Coronary artery (tissue), 2 donors: ENCODE results near the gene SP1.

Experiments used
- DNase-seq: peaks from one replicate; pipeline ENCODE4 v3.0.0-alpha.2; 2017; ENCODE audit warnings: low spot score
- H3K27ac ChIP-seq, 2 donors: fragments of 200-600 bp; sonication (generic); one replicate each; pipeline ENCODE4 v1.5.1; 2016 to 2019
- H3K4me3 ChIP-seq: fragments of 200-600 bp; sonication (generic); 2 replicates; pipeline ENCODE4 v1.5.1; 2016; ENCODE audit warnings: mild to moderate bottlenecking, moderate library complexity
- CTCF ChIP-seq: fragments of 200-600 bp; sonication (generic); IDR thresholded peaks from one replicate; pipeline ENCODE4 v1.5.1; 2019; ENCODE audit warnings: antibody characterized with exemption

Gene SP1

GRCh38 chr12:53344824-53345485 is 35.0 kb upstream of the SP1 start:
- H3K4me3 ChIP-seq = peak overlapping the region; percentile 75
- peak; percentile 86 for TF ChIP-seq CTCF
- peak overlapping the region; percentile 80 to 88 for H3K27ac ChIP-seq
- peak; percentile 86 for DNase-seq

GRCh38 chr12:53345486-53346188 is 34.3 kb upstream of the SP1 start:
- peak overlapping the region; percentile 80 to 88 for H3K27ac ChIP-seq
- peak overlapping the region; percentile 75 for H3K4me3 ChIP-seq
- peak; percentile 12 for TF ChIP-seq CTCF
- peak; percentile 74 for DNase-seq

- peak overlapping the region in 1 of 2 donors; percentile 88 for H3K27ac ChIP-seq
- no peak for DNase-seq
- TF ChIP-seq CTCF = no peak
- H3K4me3 ChIP-seq = no peak overlapping the region
These were observed 33.5 kb upstream of the SP1 start for GRCh38 chr12:53346491-53346890.

- H3K27ac ChIP-seq = no peak overlapping the region
- TF ChIP-seq CTCF = no peak
- no peak for DNase-seq
- no peak overlapping the region for H3K4me3 ChIP-seq
These were observed 32.1 kb upstream of the SP1 start for GRCh38 chr12:53347905-53348304.

GRCh38 chr12:53352331-53353256 is 27.4 kb upstream of the SP1 start:
- H3K27ac ChIP-seq = no peak overlapping the region
- no peak overlapping the region for H3K4me3 ChIP-seq
- TF ChIP-seq CTCF = peak; percentile 65
- DNase-seq = peak; percentile 83

- no peak overlapping the region for H3K4me3 ChIP-seq
- TF ChIP-seq CTCF = no peak
- no peak overlapping the region for H3K27ac ChIP-seq
- DNase-seq = no peak
These were observed 26.7 kb upstream of the SP1 start for GRCh38 chr12:53353257-53353655.
